Body of pancreas (tissue), 4 donors: ENCODE results near the gene SOCS6.

Experiments
- POLR2A ChIP-seq, 3 donors: fragments of 450-650 bp; IDR thresholded peaks; one replicate each; pipeline ENCODE4 v1.6.1; 2016; ENCODE audit warnings: antibody characterized with exemption in 3 of 3, mild to moderate bottlenecking in 2 of 3
- TF ChIP-seq, protein P1 (sequence below), 7 experiments: fragments of 450-650 bp in 4 of 7; fragments of 200-600 bp in 3 of 7; sonication (generic) in 3 of 7; IDR thresholded peaks; one replicate each; pipeline ENCODE4 v1.5.1; 2016 to 2019; ENCODE audit warnings: antibody characterized with exemption in 7 of 7

DNA sequence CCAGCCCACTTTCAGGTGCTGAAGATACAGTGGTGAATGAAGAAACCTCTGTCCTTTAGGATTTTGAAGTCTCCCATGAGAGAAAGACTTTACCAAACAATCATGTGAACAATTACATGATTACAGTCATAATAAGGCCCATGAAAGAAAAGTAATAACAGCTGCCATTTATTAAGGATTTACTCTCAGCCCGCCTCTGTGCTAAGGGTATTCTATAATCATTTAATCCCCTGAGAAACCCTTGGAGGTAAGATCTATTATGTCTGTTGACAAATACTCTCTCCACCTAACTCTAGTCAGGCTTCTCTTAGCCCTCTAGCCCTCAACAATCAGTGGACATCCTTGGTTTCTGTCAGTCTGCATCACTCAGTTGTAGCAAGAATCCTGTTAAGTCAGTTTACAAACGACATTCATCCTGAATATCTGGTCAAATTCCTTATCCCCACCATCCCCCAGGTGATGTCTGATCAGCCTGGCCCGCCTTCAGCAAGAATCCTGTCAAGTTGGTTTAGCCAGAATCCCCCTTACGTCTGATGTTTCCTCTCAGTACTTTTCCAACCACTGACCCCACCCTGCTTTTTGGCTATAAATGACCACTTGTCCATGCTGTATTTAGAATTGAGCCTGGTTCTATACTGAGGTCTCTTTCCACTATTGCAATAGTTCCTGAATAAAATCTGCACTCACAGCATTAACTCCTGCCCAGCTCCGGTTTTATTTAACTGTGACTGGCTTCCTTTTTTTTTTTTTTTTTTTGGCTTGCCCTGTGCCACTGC lies 12.2 kb upstream of the SOCS6 start:
- TF ChIP-seq, protein P1, sequence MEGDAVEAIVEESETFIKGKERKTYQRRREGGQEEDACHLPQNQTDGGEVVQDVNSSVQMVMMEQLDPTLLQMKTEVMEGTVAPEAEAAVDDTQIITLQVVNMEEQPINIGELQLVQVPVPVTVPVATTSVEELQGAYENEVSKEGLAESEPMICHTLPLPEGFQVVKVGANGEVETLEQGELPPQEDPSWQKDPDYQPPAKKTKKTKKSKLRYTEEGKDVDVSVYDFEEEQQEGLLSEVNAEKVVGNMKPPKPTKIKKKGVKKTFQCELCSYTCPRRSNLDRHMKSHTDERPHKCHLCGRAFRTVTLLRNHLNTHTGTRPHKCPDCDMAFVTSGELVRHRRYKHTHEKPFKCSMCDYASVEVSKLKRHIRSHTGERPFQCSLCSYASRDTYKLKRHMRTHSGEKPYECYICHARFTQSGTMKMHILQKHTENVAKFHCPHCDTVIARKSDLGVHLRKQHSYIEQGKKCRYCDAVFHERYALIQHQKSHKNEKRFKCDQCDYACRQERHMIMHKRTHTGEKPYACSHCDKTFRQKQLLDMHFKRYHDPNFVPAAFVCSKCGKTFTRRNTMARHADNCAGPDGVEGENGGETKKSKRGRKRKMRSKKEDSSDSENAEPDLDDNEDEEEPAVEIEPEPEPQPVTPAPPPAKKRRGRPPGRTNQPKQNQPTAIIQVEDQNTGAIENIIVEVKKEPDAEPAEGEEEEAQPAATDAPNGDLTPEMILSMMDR (IDR thresholded peaks at IDR 0.05), result no peak
- no peak for TF ChIP-seq POLR2A (IDR thresholded peaks at IDR 0.05)
